ENCODE data around the gene MYCBPAP. TPM values are rescaled to one million over a fixed set of nuclear protein-coding genes. Genes with fewer than 3 reads are reported as not detected.
A peak's percentile ranks its signal among the peaks of the same experiment; 100 is the strongest.

MYCBPAP gene
- total RNA-seq, 1 experiment from 2014 or later: 1.9 TPM

GRCh38 chr17:50559674-50560184 is 51.5 kb downstream of the MYCBPAP start:
- ATAC-seq: peak; percentile 45
- peak overlapping the region; percentile 75 for H3K4me2 ChIP-seq (ENCODE audit: low read length)

DNA sequence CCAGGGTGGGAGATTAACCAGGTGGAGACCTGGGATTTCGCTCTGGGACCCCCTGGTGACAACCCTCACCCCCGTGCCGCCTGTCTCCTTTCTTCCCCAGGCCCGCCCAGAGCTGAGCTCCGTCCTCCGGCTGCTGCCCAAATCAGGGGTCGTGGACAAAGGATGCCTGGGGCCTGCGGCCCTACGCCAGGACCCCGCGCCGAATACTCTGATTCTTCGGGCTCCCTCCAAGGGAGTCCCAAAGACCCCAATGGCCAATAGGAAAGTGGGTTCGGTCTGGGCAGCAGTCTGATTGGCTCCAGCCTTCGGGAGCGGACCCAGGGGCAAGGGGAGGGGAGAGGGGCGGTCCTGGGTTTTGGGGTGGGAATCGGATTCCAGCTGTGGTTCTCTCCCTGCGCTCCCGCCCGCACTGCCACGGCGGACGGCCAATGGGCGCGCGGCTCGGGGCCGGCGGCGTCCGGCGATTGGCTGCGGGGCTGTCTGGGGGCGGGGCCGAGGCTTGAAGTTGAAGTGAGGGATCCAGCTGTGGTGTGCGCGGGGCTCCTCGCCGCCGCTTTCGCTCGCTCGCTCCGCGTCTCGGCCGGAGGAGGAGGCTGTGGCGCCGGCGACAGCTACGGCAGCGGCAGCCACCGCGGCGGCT is 52.1 kb downstream of the MYCBPAP start, which contains the start of gene CACNA1G:
Gene CACNA1G (plus strand): TSS at position 531 of the 640 bp plus-strand sequence. CDS start 745 bp downstream, outside the sequence.
- H2AFZ ChIP-seq (ENCODE audit: low read length): peak within 1 kb of the TSS; percentile 42; the same call in 1 of the 2 replicates
- H3K9me3 ChIP-seq (ENCODE audit: low read length): no peaks in the 10 kb centered on the region
- peak; percentile 88 for DNase-seq
- CTCF ChIA-PET: interaction anchor here (0.5 to 0.8 kb wide), 3 partner anchors 9 to 136 kb away, joined by 3 to 4 read pairs (median 3); no protein-coding TSS in a partner anchor
- POLR2A ChIA-PET (ENCODE audit: unreplicated experiment): interaction anchor here (0.6 kb wide), 1 partner anchor 59 kb away, joined by 9 read pairs; no protein-coding TSS in a partner anchor
- TF ChIP-seq EZH2 (IDR thresholded peaks at IDR 0.05; ENCODE audit: low read length, unreplicated experiment) (no peak), EZH2phosphoT487 (IDR thresholded peaks at IDR 0.05; ENCODE audit: borderline replicate concordance, low read length) (no peak)
- TF ChIP-seq, protein P1, sequence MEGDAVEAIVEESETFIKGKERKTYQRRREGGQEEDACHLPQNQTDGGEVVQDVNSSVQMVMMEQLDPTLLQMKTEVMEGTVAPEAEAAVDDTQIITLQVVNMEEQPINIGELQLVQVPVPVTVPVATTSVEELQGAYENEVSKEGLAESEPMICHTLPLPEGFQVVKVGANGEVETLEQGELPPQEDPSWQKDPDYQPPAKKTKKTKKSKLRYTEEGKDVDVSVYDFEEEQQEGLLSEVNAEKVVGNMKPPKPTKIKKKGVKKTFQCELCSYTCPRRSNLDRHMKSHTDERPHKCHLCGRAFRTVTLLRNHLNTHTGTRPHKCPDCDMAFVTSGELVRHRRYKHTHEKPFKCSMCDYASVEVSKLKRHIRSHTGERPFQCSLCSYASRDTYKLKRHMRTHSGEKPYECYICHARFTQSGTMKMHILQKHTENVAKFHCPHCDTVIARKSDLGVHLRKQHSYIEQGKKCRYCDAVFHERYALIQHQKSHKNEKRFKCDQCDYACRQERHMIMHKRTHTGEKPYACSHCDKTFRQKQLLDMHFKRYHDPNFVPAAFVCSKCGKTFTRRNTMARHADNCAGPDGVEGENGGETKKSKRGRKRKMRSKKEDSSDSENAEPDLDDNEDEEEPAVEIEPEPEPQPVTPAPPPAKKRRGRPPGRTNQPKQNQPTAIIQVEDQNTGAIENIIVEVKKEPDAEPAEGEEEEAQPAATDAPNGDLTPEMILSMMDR (conservative IDR thresholded peaks at IDR 0.05; ENCODE audit: low read depth, low read length): no peak
- peak; percentile 94 for ATAC-seq
- no peaks in the 10 kb centered on the region for H4K20me1 ChIP-seq (ENCODE audit: low read length)
- no peaks in the 10 kb centered on the region for H3K36me3 ChIP-seq (ENCODE audit: low read depth, low read length)
- no peaks in the 10 kb centered on the region for H3K9me2 ChIP-seq (replicated peaks; ENCODE audit: low read length)
- no peaks in the 10 kb centered on the region for H3F3A ChIP-seq (ENCODE audit: low read length, unreplicated experiment)
- H3K4me1 ChIP-seq (ENCODE audit: insufficient read depth, low read length): peaks cover 12% of the 10 kb centered on the region
- peak within 1 kb of the TSS; percentile 75 for H3K4me2 ChIP-seq (ENCODE audit: low read length)
- intact Hi-C loops (cut with micrococcal nuclease): loop anchor here (5.0 kb wide), 1 partner anchor 72 kb away; the partner anchor contains the start of gene ABCC3
- H3K27me3 ChIP-seq (ENCODE audit: low read length): peaks cover 30% of the 10 kb centered on the region
- no peaks in the 10 kb centered on the region for H3K79me2 ChIP-seq (ENCODE audit: low read length)
- BruUV-seq (replicated peaks): no TSS peak
- H3K27ac ChIP-seq (ENCODE audit: low read length): no peak within 1 kb of the TSS
- no peak within 1 kb of the TSS for H3K9ac ChIP-seq (ENCODE audit: low read length)
- peak within 1 kb of the TSS; percentile 56 for H3K4me3 ChIP-seq (ENCODE audit: low read length)

More at GRCh38 chr17:50559674-50560184, 51.5 kb downstream of the MYCBPAP start:
- Histone ChIP-seq H3K27me3 (ENCODE audit: low read length) (peaks cover 30% of the 10 kb centered on the region), H4K20me1 (ENCODE audit: low read length) (no peaks in the 10 kb centered on the region), H3F3A (ENCODE audit: low read length, unreplicated experiment) (no peaks in the 10 kb centered on the region), H2AFZ (ENCODE audit: low read length) (peak overlapping the region; percentile 42; the same call in 1 of the 2 replicates), H3K9me2 (replicated peaks; ENCODE audit: low read length) (no peaks in the 10 kb centered on the region), H3K9ac (ENCODE audit: low read length) (no peak overlapping the region), H3K36me3 (ENCODE audit: low read depth, low read length) (no peaks in the 10 kb centered on the region), H3K27ac (ENCODE audit: low read length) (no peak overlapping the region), H3K4me3 (ENCODE audit: low read length) (peak overlapping the region; percentile 56), H3K4me1 (ENCODE audit: insufficient read depth, low read length) (peaks cover 12% of the 10 kb centered on the region), H3K9me3 (ENCODE audit: low read length) (no peaks in the 10 kb centered on the region), H3K79me2 (ENCODE audit: low read length) (no peaks in the 10 kb centered on the region)
- no peak for TF ChIP-seq EZH2phosphoT487 (IDR thresholded peaks at IDR 0.05; ENCODE audit: borderline replicate concordance, low read length)
- TF ChIP-seq, protein P1 (conservative IDR thresholded peaks at IDR 0.05; ENCODE audit: low read depth, low read length): no peak
- TF ChIP-seq EZH2 (IDR thresholded peaks at IDR 0.05; ENCODE audit: low read length, unreplicated experiment): no peak
- POLR2A ChIA-PET (ENCODE audit: unreplicated experiment): interaction anchor here (0.5 kb wide), 1 partner anchor 135 kb away, joined by 3 read pairs; no protein-coding TSS in a partner anchor
- peak; percentile 35 for DNase-seq
- CTCF ChIA-PET: interaction anchor here (0.6 to 0.8 kb wide), 2 partner anchors 9 to 137 kb away, joined by 3 to 4 read pairs; no protein-coding TSS in a partner anchor
- intact Hi-C loops (cut with micrococcal nuclease): loop anchor here (5.0 kb wide), 1 partner anchor 73 kb away; the partner anchor contains the start of gene ABCC3
- no TSS peak for BruUV-seq (replicated peaks)

All from PC-3 (cell line).